Astrocyte of the spinal cord (primary cell): ENCODE results near the gene UNCX.
"Not testable (repeated sequence)": the region's sequence is repeated elsewhere in the genome, so short reads cannot be mapped to it uniquely, and the experiment has no call there.

Source experiments
- DNase-seq: peaks from one replicate; pipeline ENCODE4 v3.0.0; 2011; ENCODE audit warnings: low read depth, low spot score
- H3K4me3 ChIP-seq: 2 replicates; pipeline ENCODE4 v1.5.1; 2011; ENCODE audit warnings: low read depth, mild to moderate bottlenecking, low read length, moderate library complexity
- CTCF ChIP-seq: IDR thresholded peaks from 2 replicates; pipeline ENCODE4 v1.5.1; 2012; ENCODE audit warnings: low read depth, mild to moderate bottlenecking, low read length, inconsistent platforms
- in situ Hi-C: cut with HindIII; loops from 2 replicates; pipeline ENCODE4 v1.10.0; 2017; ENCODE audit warnings: low sequenced_read_pairs

Gene UNCX

GRCh38 chr7:1232623-1233332 lies at the start of gene UNCX:
Gene UNCX, plus strand, starts transcription at chr7:1232872. Its CDS starts 146 bp downstream, at chr7:1233018.
- in situ Hi-C loops = no loop called here
- no peak within 1 kb of the TSS for H3K4me3 ChIP-seq
- TF ChIP-seq CTCF = no peak
- DNase-seq = no peak

- no peak overlapping the region for H3K4me3 ChIP-seq
- in situ Hi-C loops = no loop called here
- DNase-seq = no peak
- no peak for TF ChIP-seq CTCF
Observed at GRCh38 chr7:1187127-1187526, 45.5 kb upstream of the UNCX start.

- H3K4me3 ChIP-seq = no peak overlapping the region
- no peak for TF ChIP-seq CTCF
- in situ Hi-C loops = no loop called here
- DNase-seq = no peak
Observed at GRCh38 chr7:1188720-1189294, 43.9 kb upstream of the UNCX start.

GRCh38 chr7:1189986-1190772 lies 42.5 kb upstream of the UNCX start:
- in situ Hi-C loops = no loop called here
- no peak for DNase-seq
- no peak overlapping the region for H3K4me3 ChIP-seq
- no peak for TF ChIP-seq CTCF

- no peak for TF ChIP-seq CTCF
- DNase-seq = peak; percentile 77
- no peak overlapping the region for H3K4me3 ChIP-seq
- in situ Hi-C loops = no loop called here
Observed at GRCh38 chr7:1192171-1192676, 40.4 kb upstream of the UNCX start.

- peak; percentile 28 for DNase-seq
- in situ Hi-C loops = no loop called here
- TF ChIP-seq CTCF = peak; percentile 57
Observed at GRCh38 chr7:1193593-1194424, 38.9 kb upstream of the UNCX start.

GRCh38 chr7:1196441-1196840 lies 36.2 kb upstream of the UNCX start:
- H3K4me3 ChIP-seq, DNase-seq, in situ Hi-C loops: not testable (repeated sequence)

More at GRCh38 chr7:1193593-1194424, 38.9 kb upstream of the UNCX start:
- no peak overlapping the region for H3K4me3 ChIP-seq
